Panc1 (cell line): Measurements from ENCODE around the gene MN1.

Experiments
- CTCF ChIP-seq: fragments of 450-650 bp; IDR thresholded peaks from 2 replicates; pipeline ENCODE4 v1.5.1; 2017; ENCODE audit warnings: mild to moderate bottlenecking
- SIN3A ChIP-seq: IDR thresholded peaks from 2 replicates; pipeline ENCODE4 v1.6.1; 2012; ENCODE audit warnings: low read depth, mild to moderate bottlenecking, low read length, moderate library complexity, borderline replicate concordance; ENCODE audit not compliant: insufficient read depth

DNA sequence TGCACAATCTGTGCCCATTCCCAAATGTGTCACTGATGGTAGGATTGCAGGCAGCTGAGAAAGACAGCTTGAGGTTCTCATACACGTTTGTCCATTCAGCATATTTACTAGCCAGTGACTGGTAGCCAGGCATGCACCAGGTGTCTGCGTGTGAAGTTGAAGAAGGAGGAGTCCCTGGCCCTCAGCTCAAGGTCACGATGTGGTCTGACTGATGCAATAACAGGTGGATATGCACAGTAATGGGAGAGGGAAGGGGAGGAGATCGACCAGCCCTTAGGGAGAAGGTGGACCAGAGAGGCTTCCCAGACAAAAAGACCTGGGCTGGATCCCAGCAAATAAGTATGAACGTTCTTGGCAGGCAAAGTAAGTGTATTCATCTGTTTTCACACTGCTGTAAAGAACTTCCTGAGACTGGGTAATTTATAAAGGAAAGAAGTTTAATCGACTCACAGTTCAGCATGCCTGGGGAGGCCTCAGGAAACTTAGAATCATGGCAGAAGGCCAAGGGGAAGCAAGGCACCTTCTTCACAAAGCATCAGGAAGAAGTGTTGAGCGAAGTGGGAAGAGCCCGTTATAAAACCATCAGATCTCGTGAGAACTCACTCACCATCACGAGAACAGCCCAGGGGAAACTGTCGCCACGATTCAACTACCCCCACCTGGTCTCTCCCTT lies 96.0 kb downstream of the MN1 start:
- TF ChIP-seq CTCF (no peak), SIN3A (no peak)
